Measurements from ENCODE around the gene TM7SF2. TPM values are rescaled to one million over a fixed set of nuclear protein-coding genes. Genes with fewer than 3 reads are reported as not detected.
"Not testable (repeated sequence)": the region's sequence is repeated elsewhere in the genome, so short reads cannot be mapped to it uniquely, and the experiment has no call there.

TM7SF2 gene
- total and polyA plus RNA-seq, 2 of the 8 experiments (the other 6 are each of a cell fraction or from before 2014, with no cell fraction given), result 40.1 to 96.0 TPM

GRCh38 chr11:65118891-65119669 is 7.4 kb downstream of the TM7SF2 start:
- POLR2A ChIA-PET (ENCODE audit: partially characterized antibody), result interaction anchor here (1.0 to 17.4 kb wide), 12 partner anchors 10 to 482 kb away, joined by 3 to 305 read pairs (median 6); partner anchors contain the start of genes CAPN1, SYVN1 and VPS51

More at GRCh38 chr11:65118891-65119669, 7.4 kb downstream of the TM7SF2 start:
- not testable (repeated sequence) for H3K23me2 ChIP-seq (ENCODE audit: low read depth, low read length); H3K9ac ChIP-seq (replicated peaks in 1 of 4; ENCODE audit: extremely low read depth in 1 of 4, low read depth in 3 of 4, low read length in 3 of 4); H3K23ac ChIP-seq (ENCODE audit: insufficient read length); FAIRE-seq; H3K14ac ChIP-seq (ENCODE audit: insufficient read length); H4K8ac ChIP-seq (ENCODE audit: extremely low read depth, insufficient read depth, low read length); H2AFZ ChIP-seq (ENCODE audit: low read length); H4K20me1 ChIP-seq (replicated peaks in 1 of 2; ENCODE audit: control insufficient read depth in 1 of 2, insufficient read depth in 2 of 2, low read length in 2 of 2); H3K56ac ChIP-seq (replicated peaks; ENCODE audit: insufficient read length, low read depth, low read length); H3K4me2 ChIP-seq (ENCODE audit: insufficient read depth in 1 of 2, low read depth in 2 of 2, low read length in 2 of 2); H2BK5ac ChIP-seq (ENCODE audit: low read depth, low read length); DNase-seq (ENCODE audit: low read depth in 1 of 2, low spot score in 2 of 2); H3K27ac ChIP-seq (ENCODE audit: low read depth, low read length); H3K4ac ChIP-seq (replicated peaks; ENCODE audit: insufficient read length, low read depth, low read length); H2BK120ac ChIP-seq (replicated peaks; ENCODE audit: low read depth, low read length); H2AK5ac ChIP-seq (ENCODE audit: low read depth, low read length); H3K27me3 ChIP-seq (replicated peaks in 1 of 4; ENCODE audit: control insufficient read depth in 3 of 4, extremely low read depth in 1 of 4, insufficient read depth in 3 of 4, low read length in 3 of 4); H2BK20ac ChIP-seq (ENCODE audit: low read length); H4K5ac ChIP-seq (ENCODE audit: insufficient read length, low read depth, low read length); H4K91ac ChIP-seq (replicated peaks; ENCODE audit: insufficient read length, low read length); H2BK12ac ChIP-seq (ENCODE audit: low read depth, low read length); H3K18ac ChIP-seq (ENCODE audit: extremely low read depth, low read length); H2BK15ac ChIP-seq (ENCODE audit: low read length); H3K4me3 ChIP-seq (ENCODE audit: extremely low read depth in 1 of 4, insufficient read depth in 2 of 4, low read depth in 3 of 4, low read length in 4 of 4); H3K9me3 ChIP-seq (ENCODE audit: insufficient read depth in 2 of 2, low read depth in 1 of 2, low read length in 1 of 2)
- peak; percentile 17; the same call in 1 of the 2 replicates for TF ChIP-seq POLR2AphosphoS5 (IDR thresholded peaks at IDR 0.05; ENCODE audit: low read depth, low read length)
- H3K79me2 ChIP-seq (ENCODE audit: control insufficient read depth in 1 of 2, insufficient read depth in 2 of 2, low read length in 2 of 2), result peaks cover 6 to 36% of the 10 kb centered on the region in 2 experiments
- H3K4me1 ChIP-seq (replicated peaks in 1 of 4; ENCODE audit: control insufficient read depth in 3 of 4, insufficient read depth in 4 of 4, low read length in 3 of 4), result peaks cover 0 to 13% (median 8%) of the 10 kb centered on the region in 4 experiments; a peak in 6 of 7 replicates
- peaks cover 13% of the 10 kb centered on the region for H3K79me1 ChIP-seq (ENCODE audit: low read depth, low read length)
- CTCF ChIA-PET (ENCODE audit: partially characterized antibody), result interaction anchor here (0.6 to 2.2 kb wide), 15 partner anchors 8 to 271 kb away, joined by 3 to 12 read pairs (median 3); partner anchors contain the start of gene POLA2
- H3K36me3 ChIP-seq (ENCODE audit: control insufficient read depth in 2 of 4, insufficient read depth in 4 of 4, low read length in 3 of 4), result peaks cover 11 to 35% (median 18%) of the 10 kb centered on the region in 4 experiments
- 94% methylated on average over 18 of the region's 18 CpGs; no CpG with 5 or more reads in 1 of the 2 experiments for WGBS, 2 experiments (ENCODE audit: extremely low coverage in 1 of 2, insufficient coverage in 1 of 2, insufficient read length in 1 of 2, insufficient replicate concordance in 2 of 2, low coverage in 1 of 2, low lambda C conversion rate in 2 of 2, missing lambda C conversion rate in 1 of 2)
